H1 (cell line): ENCODE measurements around the gene UCHL1. TPM values are rescaled to one million over a fixed set of nuclear protein-coding genes. Genes with fewer than 3 reads are reported as not detected.

Source experiments
- CTCF ChIA-PET: fragments of 300-600 bp; sonication (Branson Sonifier 250); formaldehyde crosslinking; loops from one replicate; lab custom pipeline; 2021; ENCODE audit not compliant: partially characterized antibody; lab: Charles Lee
- POLR2A ChIA-PET: fragments of 300-600 bp; sonication (Branson Sonifier 250); formaldehyde crosslinking; loops from one replicate; lab custom pipeline; 2021; ENCODE audit warnings: inconsistent platforms; ENCODE audit not compliant: partially characterized antibody; lab: Charles Lee
- DNase-seq, 2 experiments: peaks; one replicate each; pipeline versions ENCODE4 v3.0.0 to v3.0.0-alpha.2; 2010 to 2022; ENCODE audit warnings: low spot score in 2 of 2, low read depth in 1 of 2, mixed read lengths in 1 of 2
- FAIRE-seq: peaks from 2 replicates; lab custom pipeline; 2011; peaks lifted over from hg19 to GRCh38; lab: Jason Lieb, UNC
- H2AFZ ChIP-seq: 2 replicates; pipeline ENCODE4 v1.8.1; 2012; ENCODE audit warnings: low read length, inconsistent platforms
- H2AK5ac ChIP-seq: 2 replicates; pipeline ENCODE4 v1.6.1; 2013; ENCODE audit warnings: low read depth, low read length
- H2BK120ac ChIP-seq: replicated peaks from 2 replicates; pipeline ENCODE3; 2013; ENCODE audit warnings: low read depth, low read length, inconsistent platforms
- H2BK12ac ChIP-seq: 2 replicates; pipeline ENCODE4 v1.6.1; 2013; ENCODE audit warnings: low read depth, low read length
- H2BK15ac ChIP-seq: 2 replicates; pipeline ENCODE4 v1.6.1; 2013; ENCODE audit warnings: low read length
- H2BK20ac ChIP-seq: 2 replicates; pipeline ENCODE4 v1.6.1; 2013; ENCODE audit warnings: low read length
- H2BK5ac ChIP-seq: 2 replicates; pipeline ENCODE4 v1.6.1; 2013; ENCODE audit warnings: low read depth, low read length
- H3K14ac ChIP-seq: 2 replicates; pipeline ENCODE4 v1.6.1; 2013; ENCODE audit warnings: inconsistent platforms; ENCODE audit not compliant: insufficient read length
- H3K18ac ChIP-seq: 2 replicates; pipeline ENCODE4 v1.6.1; 2013; ENCODE audit warnings: low read length; ENCODE audit errors: extremely low read depth
- H3K23ac ChIP-seq: 2 replicates; pipeline ENCODE4 v1.6.1; 2013; ENCODE audit warnings: inconsistent platforms; ENCODE audit not compliant: insufficient read length
- H3K23me2 ChIP-seq: 2 replicates; pipeline ENCODE4 v1.6.1; 2013; ENCODE audit warnings: low read depth, low read length
- H3K27ac ChIP-seq: 2 replicates; pipeline ENCODE4 v1.6.1; 2011; ENCODE audit warnings: low read depth, low read length, inconsistent platforms
- H3K27me3 ChIP-seq, 4 experiments: replicated peaks in 1 of 4; 1 replicate in 1 of 4; 2 replicates in 3 of 4; pipeline versions ENCODE4 v1.6.1 to v1.8.1; 2011 to 2013; ENCODE audit warnings: low read length in 3 of 4, mild to moderate bottlenecking in 3 of 4, inconsistent platforms in 2 of 4, mixed read lengths in 2 of 4, moderate library complexity in 1 of 4; ENCODE audit not compliant: control insufficient read depth in 3 of 4, insufficient read depth in 3 of 4; ENCODE audit errors: extremely low read depth in 1 of 4
- H3K36me3 ChIP-seq, 4 experiments: 2 replicates each; pipeline versions ENCODE4 v1.6.1 to v1.8.1; 2011 to 2013; ENCODE audit warnings: mild to moderate bottlenecking in 4 of 4, low read length in 3 of 4, moderate library complexity in 2 of 4, control low read depth in 1 of 4, inconsistent platforms in 1 of 4; ENCODE audit not compliant: insufficient read depth in 4 of 4, control insufficient read depth in 2 of 4
- H3K4ac ChIP-seq: replicated peaks from 2 replicates; pipeline ENCODE3; 2013; ENCODE audit warnings: low read length, low read depth, mixed read lengths, inconsistent platforms; ENCODE audit not compliant: insufficient read length
- H3K4me1 ChIP-seq, 4 experiments: replicated peaks in 1 of 4; 1 replicate in 1 of 4; 2 replicates in 3 of 4; pipeline versions ENCODE4 v1.6.1 to v1.8.1; 2011 to 2013; ENCODE audit warnings: low read length in 3 of 4, inconsistent platforms in 2 of 4, mixed read lengths in 1 of 4; ENCODE audit not compliant: insufficient read depth in 4 of 4, control insufficient read depth in 3 of 4
- H3K4me2 ChIP-seq, 2 experiments: 2 replicates each; pipeline versions ENCODE4 v1.6.1 to v1.8.1; 2011 to 2013; ENCODE audit warnings: low read depth in 2 of 2, low read length in 2 of 2, control low read depth in 1 of 2, inconsistent platforms in 1 of 2, mild to moderate bottlenecking in 1 of 2; ENCODE audit not compliant: insufficient read depth in 1 of 2
- H3K4me3 ChIP-seq, 4 experiments: fragments of 200-600, 300-600 bp in 1 of 4; sonication (generic), shearing (Covaris generic), sonication (Bioruptor Twin) in 1 of 4; 2 replicates each; pipeline versions ENCODE4 v1.5.1 to v1.8.1; 2011 to 2016; ENCODE audit warnings: low read length in 4 of 4, low read depth in 3 of 4, control low read depth in 2 of 4, inconsistent platforms in 2 of 4, mild to moderate bottlenecking in 2 of 4, mixed read lengths in 1 of 4, moderate library complexity in 1 of 4; ENCODE audit not compliant: insufficient read depth in 2 of 4; ENCODE audit errors: extremely low read depth in 1 of 4
- H3K56ac ChIP-seq: replicated peaks from 2 replicates; pipeline ENCODE3; 2013; ENCODE audit warnings: low read depth, mild to moderate bottlenecking, mixed read lengths, low read length, inconsistent platforms; ENCODE audit not compliant: insufficient read length
- H3K79me1 ChIP-seq: 2 replicates; pipeline ENCODE4 v1.6.1; 2013; ENCODE audit warnings: low read depth, low read length, control low read depth
- H3K79me2 ChIP-seq, 2 experiments: 2 replicates each; pipeline versions ENCODE4 v1.6.1 to v1.8.1; 2012 to 2013; ENCODE audit warnings: low read length in 2 of 2, mild to moderate bottlenecking in 2 of 2, inconsistent platforms in 1 of 2; ENCODE audit not compliant: insufficient read depth in 2 of 2, control insufficient read depth in 1 of 2
- H3K9ac ChIP-seq, 4 experiments: replicated peaks in 1 of 4; 1 replicate in 1 of 4; 2 replicates in 3 of 4; pipeline versions ENCODE4 v1.6.1 to v1.8.1; 2011 to 2013; ENCODE audit warnings: low read depth in 3 of 4, low read length in 3 of 4, control low read depth in 2 of 4, mild to moderate bottlenecking in 2 of 4, moderate library complexity in 2 of 4, inconsistent platforms in 1 of 4; ENCODE audit errors: extremely low read depth in 1 of 4
- H3K9me3 ChIP-seq, 2 experiments: 2 replicates each; pipeline versions ENCODE4 v1.6.1 to v1.8.1; 2012 to 2013; ENCODE audit warnings: mild to moderate bottlenecking in 2 of 2, moderate library complexity in 2 of 2, control low read depth in 1 of 2, inconsistent platforms in 1 of 2, low read depth in 1 of 2, low read length in 1 of 2, mixed read lengths in 1 of 2; ENCODE audit not compliant: insufficient read depth in 2 of 2
- H4K20me1 ChIP-seq, 2 experiments: replicated peaks in 1 of 2; 2 replicates each; pipeline versions ENCODE3 to v1.8.1; 2011 to 2013; ENCODE audit warnings: inconsistent platforms in 2 of 2, low read length in 2 of 2, mild to moderate bottlenecking in 1 of 2; ENCODE audit not compliant: insufficient read depth in 2 of 2, control insufficient read depth in 1 of 2
- H4K5ac ChIP-seq: 2 replicates; pipeline ENCODE4 v1.6.1; 2013; ENCODE audit warnings: low read length, low read depth, mixed read lengths, inconsistent platforms; ENCODE audit not compliant: insufficient read length
- H4K8ac ChIP-seq: 2 replicates; pipeline ENCODE4 v1.8.0; 2013; ENCODE audit warnings: mild to moderate bottlenecking, moderate library complexity, low read length, inconsistent platforms; ENCODE audit not compliant: insufficient read depth; ENCODE audit errors: extremely low read depth
- H4K91ac ChIP-seq: replicated peaks from 2 replicates; pipeline ENCODE3; 2013; ENCODE audit warnings: low read length, mixed read lengths, inconsistent platforms; ENCODE audit not compliant: insufficient read length
- ASH2L ChIP-seq: fragments of 200-600, 300-600 bp; sonication (generic); IDR thresholded peaks from one replicate; pipeline ENCODE4 v1.7.1; 2017; ENCODE audit warnings: low read length
- BCL11A ChIP-seq, 2 experiments: IDR thresholded peaks; one replicate each; pipeline ENCODE4 v1.6.1; 2011; ENCODE audit warnings: low read depth in 2 of 2, low read length in 2 of 2, mild to moderate bottlenecking in 2 of 2
- CHD2 ChIP-seq: IDR thresholded peaks from 2 replicates; pipeline ENCODE4 v1.6.1; 2012; ENCODE audit warnings: low read length, improper control_type of control experiment
- CREB1 ChIP-seq: IDR thresholded peaks from 2 replicates; pipeline ENCODE4 v1.6.1; 2012; ENCODE audit warnings: inconsistent platforms
- EGR1 ChIP-seq: IDR thresholded peaks from 2 replicates; pipeline ENCODE4 v1.6.1; 2011; ENCODE audit warnings: low read depth, low read length, borderline replicate concordance
- HDAC6 ChIP-seq: IDR thresholded peaks from one replicate; pipeline ENCODE4 v1.7.1; 2012; ENCODE audit warnings: low read depth, mild to moderate bottlenecking, inconsistent platforms, low read length, moderate library complexity
- MAX ChIP-seq: IDR thresholded peaks from 2 replicates; pipeline ENCODE4 v1.6.1; 2012; ENCODE audit warnings: inconsistent platforms
- NANOG ChIP-seq: IDR thresholded peaks from 2 replicates; pipeline ENCODE4 v1.6.1; 2011; ENCODE audit warnings: low read length, low read depth, mild to moderate bottlenecking, inconsistent platforms; ENCODE audit not compliant: insufficient read depth, poor library complexity, severe bottlenecking
- RFX5 ChIP-seq: IDR thresholded peaks from 2 replicates; pipeline ENCODE4 v1.6.1; 2011; ENCODE audit warnings: low read depth, low read length, improper control_type of control experiment, borderline replicate concordance
- SIN3A ChIP-seq, 2 experiments: IDR thresholded peaks in 1 of 2; conservative IDR thresholded peaks in 1 of 2; 2 replicates each; pipeline ENCODE4 v1.6.1; 2011 to 2012; ENCODE audit warnings: low read length in 2 of 2, improper control_type of control experiment in 1 of 2, low read depth in 1 of 2, mild to moderate bottlenecking in 1 of 2
- TAF1 ChIP-seq: IDR thresholded peaks from 2 replicates; pipeline ENCODE4 v1.6.1; 2011; ENCODE audit warnings: mild to moderate bottlenecking, low read depth, low read length
- WGBS, 2 experiments: shearing (Covaris generic) in 1 of 2; methylation state at CpG; one replicate each; pipeline versions ENCODE4 v1.1.6 to v1.1.7; 2013 to 2015; ENCODE audit warnings: low lambda C conversion rate in 2 of 2, mixed read lengths in 2 of 2, inconsistent platforms in 1 of 2, low coverage in 1 of 2, missing lambda C conversion rate in 1 of 2; ENCODE audit not compliant: insufficient replicate concordance in 2 of 2, insufficient coverage in 1 of 2, insufficient read length in 1 of 2; ENCODE audit errors: extremely low coverage in 1 of 2, missing lambda C conversion rate in 1 of 2; 5-methylcytosine and 5-hydroxymethylcytosine counted together
- polyA plus RNA-seq, 7 experiments: library from polyadenylated mRNA; depleted of rRNA in 3 of 7; stranded (reverse) in 5 of 7; unstranded in 2 of 7; fragments of >200 nt in 5 of 7; fragments of 200-250 nt in 2 of 7; gene quantifications; 1 replicate in 5 of 7; 2 replicates in 1 of 7; 4 replicates in 1 of 7; pipeline versions ENCODE4 v1.2.1 to v1.2.3, GENCODE V29; 2011 to 2013; ENCODE audit warnings: missing spikeins in 2 of 7, mixed read lengths in 2 of 7
- total RNA-seq: library from RNA; stranded (reverse); fragmentation: NEBNext Ultra II Directional; extraction: Animal tissue kit (Norgen Biotek cat#: 25700); gene quantifications from 2 replicates; pipeline ENCODE4 v1.2.1, GENCODE V29; 2021
- TF ChIP-seq, protein P1 (sequence below): IDR thresholded peaks from 2 replicates; pipeline ENCODE4 v1.6.1; 2011; ENCODE audit warnings: low read depth, mild to moderate bottlenecking, low read length; ENCODE audit not compliant: insufficient read depth

Gene UCHL1
- total and polyA plus RNA-seq, 2 of the 8 experiments (the other 6 are each of a cell fraction or from before 2014, with no cell fraction given) = 781 to 1,717 TPM

DNA sequence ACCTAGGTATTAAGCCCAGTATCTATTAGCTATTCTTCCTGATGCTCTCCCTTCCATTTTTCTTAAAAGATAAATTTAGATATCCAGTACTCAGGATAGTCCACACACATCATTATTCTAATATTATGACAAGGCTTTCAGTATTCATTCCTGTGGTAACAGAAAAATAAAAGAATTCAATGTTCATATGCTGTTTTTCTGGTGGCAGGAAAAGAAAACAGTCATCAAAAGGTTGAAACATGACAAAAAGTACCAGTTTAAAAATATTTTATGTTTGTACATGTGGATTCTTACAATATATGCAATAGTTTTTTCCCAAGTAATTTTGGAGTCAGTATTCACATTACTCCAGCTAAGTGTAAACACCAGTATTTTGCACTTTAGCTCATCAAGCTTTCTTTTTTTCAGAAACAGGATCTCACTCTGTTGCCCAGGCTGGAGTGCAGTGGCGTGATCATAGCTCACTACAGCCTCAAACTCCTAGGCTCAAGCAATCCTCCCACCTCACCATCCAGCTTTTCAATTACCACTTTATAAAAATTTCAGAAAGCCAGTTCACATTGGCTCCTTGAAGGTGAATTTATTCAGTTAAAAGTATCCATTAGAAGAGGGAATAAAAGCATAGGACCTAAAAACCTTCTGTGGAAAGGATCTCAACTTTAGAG lies 44.6 kb upstream of the UCHL1 start:
- no peak overlapping the region for H3K9ac ChIP-seq
- no peak for FAIRE-seq
- CTCF ChIA-PET = interaction anchor here (0.7 to 11.0 kb wide), 23 partner anchors 12 to 304 kb away, joined by 3 to 167 read pairs (median 4); no protein-coding TSS in a partner anchor

More for the DNA sequence above, 44.6 kb upstream of the UCHL1 start:
- no peak overlapping the region for H4K91ac ChIP-seq
- peaks cover 10% of the 10 kb centered on the region for H3K23me2 ChIP-seq
- no peak overlapping the region for H3K23ac ChIP-seq
- H3K4me1 ChIP-seq = peaks cover 3 to 12% (median 6%) of the 10 kb centered on the region in 4 experiments; a peak in 6 of 7 replicates
- 0 out of 8 replicates have a peak overlapping the region, but pooled peaks of 1 of the 4 experiments have one; percentile 88 for H3K4me3 ChIP-seq
- H2BK15ac ChIP-seq = no peak overlapping the region
- H3K14ac ChIP-seq = no peak overlapping the region
- H2AK5ac ChIP-seq = no peak overlapping the region
- no peak overlapping the region for H3K56ac ChIP-seq
- H3K27ac ChIP-seq = no peak overlapping the region
- no peaks in the 10 kb centered on the region; a peak in 1 of 7 replicates for H3K27me3 ChIP-seq
- no peak overlapping the region for H2BK120ac ChIP-seq
- POLR2A ChIA-PET = interaction anchor here (0.9 to 5.6 kb wide), 4 partner anchors 7 to 147 kb away, joined by 3 to 86 read pairs (median 11); partner anchors contain the start of gene UCHL1
- H3K36me3 ChIP-seq = no peaks in the 10 kb centered on the region
- H2BK12ac ChIP-seq = no peak overlapping the region
- H4K20me1 ChIP-seq = peaks cover 0 to 4% of the 10 kb centered on the region in 2 experiments
- no peaks in the 10 kb centered on the region for H3K9me3 ChIP-seq
- TF ChIP-seq CHD2 = no peak
- TF ChIP-seq RFX5 = no peak
- no peak for TF ChIP-seq NANOG
- TF ChIP-seq EGR1 = no peak
- TF ChIP-seq, protein P1, sequence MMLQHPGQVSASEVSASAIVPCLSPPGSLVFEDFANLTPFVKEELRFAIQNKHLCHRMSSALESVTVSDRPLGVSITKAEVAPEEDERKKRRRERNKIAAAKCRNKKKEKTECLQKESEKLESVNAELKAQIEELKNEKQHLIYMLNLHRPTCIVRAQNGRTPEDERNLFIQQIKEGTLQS = no peak
- no peak for TF ChIP-seq CREB1
- no peak for TF ChIP-seq HDAC6
- no peak for TF ChIP-seq SIN3A (conservative IDR thresholded peaks at IDR 0.05 in 1 of 2, IDR thresholded peaks at IDR 0.05 in 1 of 2; ENCODE audit: low read depth in 1 of 2, low read length in 2 of 2)
- no peak for TF ChIP-seq MAX
- no peak for TF ChIP-seq BCL11A (IDR thresholded peaks at IDR 0.05; ENCODE audit: low read depth in 2 of 2, low read length in 2 of 2)
- TF ChIP-seq TAF1 = no peak
- TF ChIP-seq ASH2L = no peak
- 100% methylated on average over 1 of the region's 1 CpG; no CpG with 5 or more reads in 1 of the 2 experiments for WGBS, 2 experiments
- H4K8ac ChIP-seq = no peak overlapping the region
- no peak overlapping the region for H2BK20ac ChIP-seq
- H4K5ac ChIP-seq = no peak overlapping the region
- H3K4me2 ChIP-seq = peak overlapping the region; percentile 92; a peak in 3 of 4 replicates
- no peak overlapping the region for H3K18ac ChIP-seq
- H2AFZ ChIP-seq = no peak overlapping the region
- H2BK5ac ChIP-seq = no peak overlapping the region
- peaks cover 0 to 61% of the 10 kb centered on the region in 2 experiments; a peak in 3 of 4 replicates for H3K79me2 ChIP-seq
- no peak for DNase-seq
- no peak overlapping the region for H3K4ac ChIP-seq
- peaks cover 5% of the 10 kb centered on the region for H3K79me1 ChIP-seq
